ENCODE data around the gene LNX1. TPM values are rescaled to one million over a fixed set of nuclear protein-coding genes. Genes with fewer than 3 reads are reported as not detected.

LNX1 gene
- polyA plus RNA-seq, 3 donors: 0.09 to 0.13 TPM; not detected in 1

- H3K36me3 Mint-ChIP-seq: no peaks in the 10 kb centered on the region
- H3K4me3 ChIP-seq (replicated peaks in 1 of 3; ENCODE audit: low read depth in 2 of 3, low read length in 3 of 3): no peak overlapping the region
- no peaks in the 10 kb centered on the region for H3K27me3 ChIP-seq (ENCODE audit: control insufficient read depth in 2 of 2, insufficient read depth in 2 of 2, low read length in 2 of 2)
- H3K9me3 Mint-ChIP-seq: peaks cover 0 to 2% (median 0%) of the 10 kb centered on the region in 7 donors
- H3K36me3 ChIP-seq (replicated peaks in 1 of 2; ENCODE audit: control insufficient read depth in 1 of 2, insufficient read depth in 2 of 2, low read length in 2 of 2): no peaks in the 10 kb centered on the region
- no peak overlapping the region for H3K27ac ChIP-seq (ENCODE audit: low read depth in 1 of 2, low read length in 2 of 2)
- H2AFZ ChIP-seq (ENCODE audit: insufficient read depth, low read depth, low read length, poor library complexity, severe bottlenecking): no peak overlapping the region
- no peak for DNase-seq
- H3K9ac ChIP-seq (ENCODE audit: insufficient read depth, low read length, poor library complexity, severe bottlenecking): no peak overlapping the region
- intact Hi-C loops (cut with micrococcal nuclease): no loop called here
- peaks cover 0 to 5% (median 1%) of the 10 kb centered on the region in 3 donors for H3K27me3 Mint-ChIP-seq (ENCODE audit: low read depth in 3 of 3)
- H3K27ac Mint-ChIP-seq: no peak overlapping the region
- 92% methylated on average over 4 of the region's 4 CpGs for WGBS (ENCODE audit: insufficient coverage)
- no peaks in the 10 kb centered on the region for H3K4me1 ChIP-seq (ENCODE audit: control insufficient read depth in 1 of 2, insufficient read depth in 2 of 2, low read length in 2 of 2)
- no peaks in the 10 kb centered on the region for H4K20me1 ChIP-seq (ENCODE audit: insufficient read depth, low read length)
- no peaks in the 10 kb centered on the region for H3K9me3 ChIP-seq (replicated peaks in 1 of 2; ENCODE audit: control insufficient read depth in 1 of 2, insufficient read depth in 1 of 2, low read length in 2 of 2)
- no peak overlapping the region for H3K4me2 ChIP-seq (replicated peaks; ENCODE audit: extremely low read depth, low read length, poor library complexity, severe bottlenecking)
- no peaks in the 10 kb centered on the region for H3K79me2 ChIP-seq (ENCODE audit: insufficient read depth, low read length)
- no peaks in the 10 kb centered on the region for H3K4me1 Mint-ChIP-seq
- H3K4me3 Mint-ChIP-seq: no peak overlapping the region
- TF ChIP-seq, protein P1, sequence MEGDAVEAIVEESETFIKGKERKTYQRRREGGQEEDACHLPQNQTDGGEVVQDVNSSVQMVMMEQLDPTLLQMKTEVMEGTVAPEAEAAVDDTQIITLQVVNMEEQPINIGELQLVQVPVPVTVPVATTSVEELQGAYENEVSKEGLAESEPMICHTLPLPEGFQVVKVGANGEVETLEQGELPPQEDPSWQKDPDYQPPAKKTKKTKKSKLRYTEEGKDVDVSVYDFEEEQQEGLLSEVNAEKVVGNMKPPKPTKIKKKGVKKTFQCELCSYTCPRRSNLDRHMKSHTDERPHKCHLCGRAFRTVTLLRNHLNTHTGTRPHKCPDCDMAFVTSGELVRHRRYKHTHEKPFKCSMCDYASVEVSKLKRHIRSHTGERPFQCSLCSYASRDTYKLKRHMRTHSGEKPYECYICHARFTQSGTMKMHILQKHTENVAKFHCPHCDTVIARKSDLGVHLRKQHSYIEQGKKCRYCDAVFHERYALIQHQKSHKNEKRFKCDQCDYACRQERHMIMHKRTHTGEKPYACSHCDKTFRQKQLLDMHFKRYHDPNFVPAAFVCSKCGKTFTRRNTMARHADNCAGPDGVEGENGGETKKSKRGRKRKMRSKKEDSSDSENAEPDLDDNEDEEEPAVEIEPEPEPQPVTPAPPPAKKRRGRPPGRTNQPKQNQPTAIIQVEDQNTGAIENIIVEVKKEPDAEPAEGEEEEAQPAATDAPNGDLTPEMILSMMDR (IDR thresholded peaks at IDR 0.05): no peak
Observed at GRCh38 chr4:53501561-53501960, 89.7 kb downstream of the LNX1 start.

DNA sequence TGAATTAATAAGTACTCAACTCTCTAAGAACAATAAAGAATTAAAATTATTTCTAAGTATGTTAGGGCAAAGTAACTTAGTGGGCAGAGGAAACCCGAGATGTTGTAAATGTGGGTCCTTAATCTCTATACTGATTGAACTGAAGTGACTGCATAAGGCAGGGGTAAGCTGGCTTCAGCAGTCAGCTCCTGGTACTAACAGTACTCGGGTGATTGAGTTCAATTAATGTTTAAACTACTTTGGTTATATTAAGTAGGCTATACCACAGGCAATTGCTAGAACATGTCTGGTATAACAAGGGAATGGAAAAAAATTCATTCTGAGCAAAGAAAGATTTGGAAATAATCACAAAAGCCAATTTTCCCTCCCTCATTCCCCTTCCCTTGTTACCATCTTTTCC is 90.7 kb downstream of the LNX1 start:
- Mint-ChIP-seq H3K36me3 (no peaks in the 10 kb centered on the region), H3K9me3 (peaks cover 0 to 2% (median 0%) of the 10 kb centered on the region in 7 donors), H3K4me1 (no peaks in the 10 kb centered on the region), H3K27ac (no peak overlapping the region), H3K4me3 (no peak overlapping the region), H3K27me3 (ENCODE audit: low read depth in 3 of 3) (peaks cover 0 to 5% (median 1%) of the 10 kb centered on the region in 3 donors)
- DNase-seq: no peak
- H3K4me2 ChIP-seq (replicated peaks; ENCODE audit: extremely low read depth, low read length, poor library complexity, severe bottlenecking): no peak overlapping the region
- intact Hi-C loops (cut with micrococcal nuclease): no loop called here
- WGBS (ENCODE audit: insufficient coverage): 100% methylated on average over 1 of the region's 2 CpGs
- no peak overlapping the region for H3K9ac ChIP-seq (ENCODE audit: insufficient read depth, low read length, poor library complexity, severe bottlenecking)
- H3K79me2 ChIP-seq (ENCODE audit: insufficient read depth, low read length): no peaks in the 10 kb centered on the region
- no peaks in the 10 kb centered on the region for H4K20me1 ChIP-seq (ENCODE audit: insufficient read depth, low read length)
- H3K4me1 ChIP-seq (ENCODE audit: control insufficient read depth in 1 of 2, insufficient read depth in 2 of 2, low read length in 2 of 2): no peaks in the 10 kb centered on the region
- H3K9me3 ChIP-seq (replicated peaks in 1 of 2; ENCODE audit: control insufficient read depth in 1 of 2, insufficient read depth in 1 of 2, low read length in 2 of 2): no peaks in the 10 kb centered on the region
- no peaks in the 10 kb centered on the region for H3K27me3 ChIP-seq (ENCODE audit: control insufficient read depth in 2 of 2, insufficient read depth in 2 of 2, low read length in 2 of 2)
- no peak overlapping the region for H2AFZ ChIP-seq (ENCODE audit: insufficient read depth, low read depth, low read length, poor library complexity, severe bottlenecking)
- TF ChIP-seq, protein P1 (IDR thresholded peaks at IDR 0.05): no peak
- H3K27ac ChIP-seq (ENCODE audit: low read depth in 1 of 2, low read length in 2 of 2): no peak overlapping the region
- no peak overlapping the region for H3K4me3 ChIP-seq (replicated peaks in 1 of 3; ENCODE audit: low read depth in 2 of 3, low read length in 3 of 3)
- H3K36me3 ChIP-seq (replicated peaks in 1 of 2; ENCODE audit: control insufficient read depth in 1 of 2, insufficient read depth in 2 of 2, low read length in 2 of 2): no peaks in the 10 kb centered on the region

Measured in CD14-positive monocyte (primary cell).